ENCODE measurements around the gene DSCAML1.

The DSCAML1 gene

DNA sequence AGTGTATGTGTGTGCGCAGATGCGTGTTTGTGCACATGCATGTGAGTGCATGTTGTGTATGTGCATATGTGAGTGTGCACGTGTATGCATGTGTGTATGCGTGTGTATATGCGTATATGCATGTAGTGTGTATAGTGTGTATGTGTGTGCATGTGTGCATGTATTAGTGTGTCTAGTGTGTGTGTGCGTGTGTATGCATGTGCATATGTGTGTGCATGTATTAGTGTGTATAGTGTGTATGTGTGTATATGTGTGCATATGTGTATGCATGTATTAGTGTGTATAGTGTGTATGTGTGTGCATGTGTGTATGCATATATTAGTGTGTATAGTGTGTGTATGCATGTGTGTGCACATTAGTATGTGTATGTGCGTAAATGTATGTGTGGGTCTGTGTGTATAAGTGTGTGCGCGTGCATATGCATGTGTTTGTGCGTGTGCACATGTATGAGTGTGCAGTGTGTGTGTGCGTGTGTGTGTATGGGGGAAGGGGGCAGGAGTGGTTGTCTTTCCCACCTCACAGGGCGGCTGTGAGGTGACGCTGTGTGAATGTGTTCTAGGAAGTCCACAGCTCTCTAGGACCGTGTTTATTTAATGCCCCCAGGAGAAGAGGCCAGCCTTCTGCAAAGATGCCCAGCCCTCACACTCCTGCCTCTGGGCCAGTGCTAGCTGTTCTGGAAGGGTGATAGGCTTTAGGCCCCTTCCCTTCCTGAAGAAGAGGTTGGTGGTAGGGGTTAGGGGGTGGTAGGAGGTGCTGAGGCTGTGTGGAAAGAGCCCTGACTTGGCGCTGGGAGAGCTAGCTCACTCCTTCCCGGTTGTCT lies 354.8 kb downstream of the DSCAML1 start:
- no peak for DNase-seq (ENCODE audit: low read depth, low spot score)
- no peak overlapping the region for H3K4me3 ChIP-seq (ENCODE audit: low read length)
- 100% methylated on average over 1 of the region's 16 CpGs for WGBS (ENCODE audit: insufficient coverage, insufficient read length)
- H3K36me3 ChIP-seq (ENCODE audit: control insufficient read depth, insufficient read depth, low read length): no peaks in the 10 kb centered on the region
- H3K27me3 ChIP-seq (ENCODE audit: control insufficient read depth, insufficient read depth, low read length): no peaks in the 10 kb centered on the region
- peaks cover 4% of the 10 kb centered on the region for H3K4me1 ChIP-seq (ENCODE audit: control insufficient read depth, insufficient read depth, low read length)
- H3K9me3 ChIP-seq (ENCODE audit: control insufficient read depth, insufficient read depth, low read length): no peaks in the 10 kb centered on the region
- no peak overlapping the region for H3K27ac ChIP-seq (ENCODE audit: low read length)

DNA sequence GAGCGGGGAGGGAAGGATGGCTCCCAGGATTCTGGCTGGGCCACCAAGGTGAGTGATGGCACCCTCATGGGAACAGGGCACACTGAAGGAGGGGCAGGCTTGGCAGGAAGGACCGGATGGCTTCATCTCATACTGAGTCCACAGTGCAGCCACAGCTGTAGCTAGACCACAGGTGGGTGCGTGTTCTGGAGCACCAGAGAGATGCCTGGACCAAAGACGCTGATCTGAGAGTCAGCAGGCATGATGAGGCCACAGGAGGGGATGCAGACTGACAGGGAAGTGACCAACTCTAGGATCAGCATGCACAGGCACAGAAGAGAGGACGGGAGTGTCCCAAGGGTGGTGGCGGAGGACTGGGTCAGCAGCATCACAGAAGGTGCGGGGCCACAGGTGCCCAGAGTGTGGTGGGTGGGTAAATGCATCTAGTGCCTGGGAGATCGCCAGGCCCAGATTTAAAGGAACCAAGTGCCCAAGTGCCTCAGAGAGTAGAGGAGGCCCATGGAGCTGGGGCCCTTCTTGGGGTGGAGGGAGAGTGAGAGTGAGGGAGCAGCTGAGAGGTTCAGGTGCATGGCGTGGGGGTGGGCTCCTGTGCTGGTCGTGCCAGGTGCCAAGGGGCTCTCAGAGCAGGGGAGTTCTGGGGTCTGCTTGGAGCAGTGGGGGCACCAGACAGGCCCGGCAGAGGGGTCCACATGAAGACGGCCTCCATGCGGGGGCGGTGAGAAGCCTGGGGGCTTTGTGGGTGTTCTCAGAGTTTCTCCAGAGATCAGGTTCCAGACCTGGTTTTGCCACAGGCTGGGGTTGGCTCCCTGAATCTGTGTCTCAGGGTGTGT lies 355.7 kb downstream of the DSCAML1 start:
- Histone ChIP-seq H3K4me1 (ENCODE audit: control insufficient read depth, insufficient read depth, low read length) (peaks cover 4% of the 10 kb centered on the region), H3K4me3 (ENCODE audit: low read length) (no peak overlapping the region), H3K27ac (ENCODE audit: low read length) (no peak overlapping the region), H3K36me3 (ENCODE audit: control insufficient read depth, insufficient read depth, low read length) (no peaks in the 10 kb centered on the region), H3K9me3 (ENCODE audit: control insufficient read depth, insufficient read depth, low read length) (no peaks in the 10 kb centered on the region), H3K27me3 (ENCODE audit: control insufficient read depth, insufficient read depth, low read length) (no peaks in the 10 kb centered on the region)
- DNase-seq (ENCODE audit: low read depth, low spot score): no peak
- no CpG with 5 or more reads among the region's 14 CpGs for WGBS (ENCODE audit: insufficient coverage, insufficient read length)

DNA sequence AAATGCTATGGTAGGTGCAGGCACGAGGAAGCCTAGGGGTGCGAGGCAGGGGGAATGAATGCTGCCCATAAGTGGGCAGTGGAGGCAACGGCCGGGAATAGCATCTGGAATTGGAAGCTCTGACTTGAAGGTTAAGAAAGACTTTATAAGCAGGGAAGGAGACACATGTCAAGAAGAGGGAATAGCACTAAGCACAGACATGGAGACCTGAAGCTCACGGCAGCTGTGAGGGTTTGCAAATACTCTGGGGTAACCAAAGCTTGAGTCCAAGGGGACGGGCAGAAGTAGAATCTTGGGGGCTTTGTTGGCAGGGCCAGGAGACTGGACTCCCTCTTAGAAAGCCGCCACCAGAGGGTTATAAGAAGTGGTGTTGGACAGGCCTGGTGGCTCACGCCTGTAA lies 356.8 kb downstream of the DSCAML1 start:
- no peak overlapping the region for H3K27ac ChIP-seq (ENCODE audit: low read length)
- WGBS (ENCODE audit: insufficient coverage, insufficient read length): no CpG with 5 or more reads among the region's 8 CpGs
- no peak overlapping the region for H3K4me3 ChIP-seq (ENCODE audit: low read length)
- DNase-seq (ENCODE audit: low read depth, low spot score): no peak
- peaks cover 4% of the 10 kb centered on the region for H3K4me1 ChIP-seq (ENCODE audit: control insufficient read depth, insufficient read depth, low read length)
- H3K36me3 ChIP-seq (ENCODE audit: control insufficient read depth, insufficient read depth, low read length): no peaks in the 10 kb centered on the region
- H3K9me3 ChIP-seq (ENCODE audit: control insufficient read depth, insufficient read depth, low read length): no peaks in the 10 kb centered on the region
- no peaks in the 10 kb centered on the region for H3K27me3 ChIP-seq (ENCODE audit: control insufficient read depth, insufficient read depth, low read length)

DNA sequence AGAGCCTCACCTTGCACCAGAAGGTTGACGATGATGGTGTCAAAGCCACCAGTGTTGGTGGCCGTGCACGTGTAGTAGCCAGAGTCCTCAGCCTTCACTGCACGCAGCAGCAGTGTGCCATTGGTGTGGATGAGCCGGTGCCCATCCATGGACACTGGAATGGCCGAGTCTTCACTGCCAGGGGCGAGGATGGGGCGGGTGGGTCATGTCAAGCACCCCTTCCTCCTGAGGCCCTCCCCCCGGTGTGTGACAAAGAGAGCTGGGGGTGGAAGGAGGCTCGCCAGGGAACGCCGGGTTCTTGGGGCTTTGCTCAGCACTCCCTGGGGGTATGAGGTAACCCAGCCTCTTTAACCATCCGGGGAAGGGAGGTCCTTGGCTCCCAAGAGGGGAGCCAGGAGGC lies 357.8 kb downstream of the DSCAML1 start:
- WGBS (ENCODE audit: insufficient coverage, insufficient read length): no CpG with 5 or more reads among the region's 13 CpGs
- Histone ChIP-seq H3K27me3 (ENCODE audit: control insufficient read depth, insufficient read depth, low read length) (no peaks in the 10 kb centered on the region), H3K36me3 (ENCODE audit: control insufficient read depth, insufficient read depth, low read length) (no peaks in the 10 kb centered on the region), H3K4me1 (ENCODE audit: control insufficient read depth, insufficient read depth, low read length) (peaks cover 4% of the 10 kb centered on the region), H3K4me3 (ENCODE audit: low read length) (no peak overlapping the region), H3K27ac (ENCODE audit: low read length) (no peak overlapping the region), H3K9me3 (ENCODE audit: control insufficient read depth, insufficient read depth, low read length) (no peaks in the 10 kb centered on the region)
- no peak for DNase-seq (ENCODE audit: low read depth, low spot score)

DNA sequence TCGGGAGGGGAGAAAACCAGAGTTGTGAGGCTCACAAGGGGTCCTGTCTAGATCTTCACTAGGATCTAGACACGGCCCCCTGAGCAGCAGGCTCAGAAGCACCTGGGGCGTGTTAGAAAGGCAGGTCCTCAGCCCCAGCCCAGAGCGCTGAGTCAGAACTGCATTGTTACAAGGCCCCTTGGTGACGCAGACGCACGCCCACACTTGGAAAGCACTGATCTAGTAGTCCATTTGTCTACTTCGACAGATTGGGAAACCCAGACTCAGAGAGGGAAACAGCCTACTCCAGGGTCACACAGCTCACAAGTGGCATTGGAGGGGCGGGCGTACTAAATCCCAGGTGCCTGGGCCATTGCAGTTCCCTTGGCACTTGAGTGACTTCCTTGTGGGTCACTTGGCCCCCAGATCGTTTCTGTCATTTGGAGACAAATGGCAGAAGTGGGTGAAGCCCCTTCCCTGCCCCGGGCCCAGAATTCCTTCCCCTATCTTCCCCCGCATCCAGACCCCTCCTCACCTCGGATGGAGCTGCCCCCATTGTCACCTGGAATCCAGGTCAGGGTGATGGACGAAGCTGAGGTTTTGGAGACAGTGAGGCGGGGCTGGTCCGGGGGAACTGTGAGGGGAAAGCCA lies 358.5 kb downstream of the DSCAML1 start:
- Histone ChIP-seq H3K27ac (ENCODE audit: low read length) (no peak overlapping the region), H3K9me3 (ENCODE audit: control insufficient read depth, insufficient read depth, low read length) (no peaks in the 10 kb centered on the region), H3K4me3 (ENCODE audit: low read length) (no peak overlapping the region), H3K4me1 (ENCODE audit: control insufficient read depth, insufficient read depth, low read length) (peaks cover 2% of the 10 kb centered on the region; the same call in 1 of the 2 replicates), H3K27me3 (ENCODE audit: control insufficient read depth, insufficient read depth, low read length) (no peaks in the 10 kb centered on the region), H3K36me3 (ENCODE audit: control insufficient read depth, insufficient read depth, low read length) (no peaks in the 10 kb centered on the region)
- no peak for DNase-seq (ENCODE audit: low read depth, low spot score)
- no CpG with 5 or more reads among the region's 17 CpGs for WGBS (ENCODE audit: insufficient coverage, insufficient read length)

DNA sequence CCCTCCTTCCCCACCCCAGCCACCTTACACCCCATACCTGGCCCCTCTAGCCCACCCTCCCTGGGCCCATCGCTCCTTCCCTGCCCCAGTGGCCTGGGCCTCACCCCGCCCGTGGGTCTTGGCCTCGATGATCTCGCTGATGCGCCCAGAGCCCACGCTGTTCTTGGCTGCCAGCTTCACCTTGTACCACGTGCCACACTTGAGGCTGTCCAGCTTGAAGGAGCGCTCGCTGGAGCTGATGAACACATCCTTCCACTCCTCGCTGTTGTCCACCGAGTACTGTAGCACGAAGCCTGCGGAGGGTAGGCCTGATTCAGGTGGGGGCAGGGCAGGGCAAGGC lies 359.3 kb downstream of the DSCAML1 start:
- no peak for DNase-seq (ENCODE audit: low read depth, low spot score)
- H3K36me3 ChIP-seq (ENCODE audit: control insufficient read depth, insufficient read depth, low read length): no peaks in the 10 kb centered on the region
- whole genome bisulfite sequencing (ENCODE audit: insufficient coverage, insufficient read length): no CpG with 5 or more reads among the region's 14 CpGs
- H3K27ac ChIP-seq (ENCODE audit: low read length): no peak overlapping the region
- no peaks in the 10 kb centered on the region for H3K9me3 ChIP-seq (ENCODE audit: control insufficient read depth, insufficient read depth, low read length)
- no peak overlapping the region for H3K4me3 ChIP-seq (ENCODE audit: low read length)
- peaks cover 1% of the 10 kb centered on the region; the same call in 1 of the 2 replicates for H3K4me1 ChIP-seq (ENCODE audit: control insufficient read depth, insufficient read depth, low read length)
- no peaks in the 10 kb centered on the region for H3K27me3 ChIP-seq (ENCODE audit: control insufficient read depth, insufficient read depth, low read length)

DNA sequence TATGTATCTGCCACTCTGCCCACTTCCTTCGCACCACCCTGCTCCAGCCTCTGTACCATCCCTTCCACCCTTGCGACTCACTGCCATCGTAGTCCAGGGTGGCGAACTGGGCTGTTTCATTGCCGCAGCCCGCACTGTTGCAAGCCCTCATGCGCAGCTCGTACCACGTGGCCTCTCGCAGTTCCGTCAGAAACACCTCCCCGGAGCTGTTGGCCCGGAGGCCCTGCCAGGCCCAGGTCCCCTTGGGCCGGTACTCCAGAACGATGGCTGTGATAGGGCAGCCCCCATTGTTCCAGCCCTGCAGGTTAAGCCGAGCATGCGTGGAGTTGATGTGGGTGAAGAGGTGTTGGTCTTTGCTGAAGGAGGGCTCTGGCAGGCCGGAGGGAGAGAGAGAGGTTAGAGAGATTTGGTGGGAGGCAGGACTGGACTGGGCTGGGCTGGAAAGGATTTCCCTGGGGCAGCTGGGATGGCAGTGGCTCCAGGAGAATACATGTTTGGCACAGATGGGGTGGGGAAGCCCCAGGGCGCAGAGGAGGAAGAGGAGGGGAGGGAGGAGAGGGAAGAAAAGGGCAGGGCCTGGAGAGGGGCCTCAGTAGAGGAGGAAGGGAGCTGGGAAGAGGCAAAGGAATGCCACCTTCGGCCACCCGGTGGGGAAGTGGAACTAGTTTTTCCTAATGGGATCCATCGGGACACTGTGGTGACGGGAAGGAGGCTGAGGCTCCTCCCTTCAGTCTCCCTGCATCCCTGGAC lies 359.8 kb downstream of the DSCAML1 start:
- H3K4me1 ChIP-seq (ENCODE audit: control insufficient read depth, insufficient read depth, low read length): peaks cover 1% of the 10 kb centered on the region; the same call in 1 of the 2 replicates
- no peaks in the 10 kb centered on the region for H3K27me3 ChIP-seq (ENCODE audit: control insufficient read depth, insufficient read depth, low read length)
- no peak overlapping the region for H3K27ac ChIP-seq (ENCODE audit: low read length)
- no peak overlapping the region for H3K4me3 ChIP-seq (ENCODE audit: low read length)
- no CpG with 5 or more reads among the region's 23 CpGs for WGBS (ENCODE audit: insufficient coverage, insufficient read length)
- no peaks in the 10 kb centered on the region for H3K36me3 ChIP-seq (ENCODE audit: control insufficient read depth, insufficient read depth, low read length)
- H3K9me3 ChIP-seq (ENCODE audit: control insufficient read depth, insufficient read depth, low read length): no peaks in the 10 kb centered on the region
- no peak for DNase-seq (ENCODE audit: low read depth, low spot score)

DNA sequence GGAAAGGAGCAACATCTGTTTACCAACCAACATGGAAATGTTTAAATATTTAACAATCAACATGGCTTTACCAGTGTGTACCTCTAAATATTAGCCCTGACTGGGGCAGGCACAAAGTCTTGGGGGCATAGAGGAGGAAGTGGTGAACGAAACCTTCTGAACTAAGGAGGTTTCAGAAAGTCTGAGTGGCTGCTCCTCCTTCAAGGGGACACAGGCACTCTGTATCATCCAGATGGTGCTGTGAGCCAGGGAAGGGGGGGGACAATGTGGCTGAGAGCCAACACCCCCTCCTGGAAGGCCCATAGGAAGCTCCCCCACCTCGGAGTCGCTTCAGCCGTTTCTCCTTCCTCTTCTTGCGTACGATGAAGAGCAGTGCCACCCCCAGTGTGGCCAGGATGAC lies 361.7 kb downstream of the DSCAML1 start:
- no CpG with 5 or more reads among the region's 6 CpGs for WGBS (ENCODE audit: insufficient coverage, insufficient read length)
- H3K27ac ChIP-seq (ENCODE audit: low read length): no peak overlapping the region

DNA sequence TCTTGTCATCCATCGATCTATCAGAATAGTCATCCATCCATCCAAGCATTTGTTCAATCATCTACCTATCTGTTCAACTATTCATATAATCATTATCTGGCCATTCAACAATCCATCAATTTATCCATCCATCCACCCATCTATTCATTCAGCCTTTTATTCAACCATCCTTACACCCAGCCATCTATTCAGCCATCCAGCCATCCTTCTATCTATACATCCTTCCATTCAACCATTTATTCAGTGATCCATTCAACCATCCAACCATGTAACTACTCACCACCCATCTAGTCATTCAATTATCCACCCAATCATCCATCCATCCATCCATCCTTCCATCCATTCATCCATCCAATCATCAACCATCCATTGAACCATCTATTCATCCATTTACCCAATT lies 362.5 kb downstream of the DSCAML1 start:
- H3K9me3 ChIP-seq (ENCODE audit: control insufficient read depth, insufficient read depth, low read length): no peaks in the 10 kb centered on the region
- no peak overlapping the region for H3K27ac ChIP-seq (ENCODE audit: low read length)
- H3K4me3 ChIP-seq (ENCODE audit: low read length): no peak overlapping the region
- H3K27me3 ChIP-seq (ENCODE audit: control insufficient read depth, insufficient read depth, low read length): no peaks in the 10 kb centered on the region
- 100% methylated on average over 1 of the region's 1 CpG for WGBS (ENCODE audit: insufficient coverage, insufficient read length)
- DNase-seq (ENCODE audit: low read depth, low spot score): no peak
- H3K36me3 ChIP-seq (ENCODE audit: control insufficient read depth, insufficient read depth, low read length): no peaks in the 10 kb centered on the region
- H3K4me1 ChIP-seq (ENCODE audit: control insufficient read depth, insufficient read depth, low read length): peaks cover 7% of the 10 kb centered on the region

More for the DNA sequence above, 361.7 kb downstream of the DSCAML1 start:
- H3K27me3 ChIP-seq (ENCODE audit: control insufficient read depth, insufficient read depth, low read length): no peaks in the 10 kb centered on the region
- H3K9me3 ChIP-seq (ENCODE audit: control insufficient read depth, insufficient read depth, low read length): no peaks in the 10 kb centered on the region
- H3K36me3 ChIP-seq (ENCODE audit: control insufficient read depth, insufficient read depth, low read length): no peaks in the 10 kb centered on the region
- no peak for DNase-seq (ENCODE audit: low read depth, low spot score)
- peaks cover 1% of the 10 kb centered on the region; the same call in 1 of the 2 replicates for H3K4me1 ChIP-seq (ENCODE audit: control insufficient read depth, insufficient read depth, low read length)
- no peak overlapping the region for H3K4me3 ChIP-seq (ENCODE audit: low read length)

DNA sequence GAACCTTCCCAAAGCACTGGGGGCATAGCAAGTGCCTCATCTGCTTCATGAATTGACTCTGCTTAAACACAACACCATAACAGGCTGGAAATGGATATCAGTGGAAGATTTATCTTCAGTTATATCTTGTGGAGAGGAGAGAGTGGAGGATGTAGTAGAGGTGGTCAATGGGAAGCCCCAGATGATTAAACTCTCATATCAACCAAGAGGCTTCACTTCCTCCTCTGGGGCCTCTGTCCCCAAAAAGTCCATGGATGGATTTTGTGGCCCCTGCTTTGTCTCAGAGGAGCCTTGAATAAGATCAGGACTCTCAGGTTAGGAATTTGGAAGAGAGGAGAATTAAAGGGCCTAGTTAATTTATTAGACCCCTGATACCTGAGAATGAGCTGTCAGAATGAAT lies 363.3 kb downstream of the DSCAML1 start:
- no peak for DNase-seq (ENCODE audit: low read depth, low spot score)
- Histone ChIP-seq H3K27ac (ENCODE audit: low read length) (no peak overlapping the region), H3K4me3 (ENCODE audit: low read length) (no peak overlapping the region), H3K36me3 (ENCODE audit: control insufficient read depth, insufficient read depth, low read length) (no peaks in the 10 kb centered on the region), H3K9me3 (ENCODE audit: control insufficient read depth, insufficient read depth, low read length) (no peaks in the 10 kb centered on the region), H3K4me1 (ENCODE audit: control insufficient read depth, insufficient read depth, low read length) (peaks cover 7% of the 10 kb centered on the region), H3K27me3 (ENCODE audit: control insufficient read depth, insufficient read depth, low read length) (no peaks in the 10 kb centered on the region)

Data from iPS DF 6.9 (cell line).